ENCODE data around the gene MAP1S.

DNA sequence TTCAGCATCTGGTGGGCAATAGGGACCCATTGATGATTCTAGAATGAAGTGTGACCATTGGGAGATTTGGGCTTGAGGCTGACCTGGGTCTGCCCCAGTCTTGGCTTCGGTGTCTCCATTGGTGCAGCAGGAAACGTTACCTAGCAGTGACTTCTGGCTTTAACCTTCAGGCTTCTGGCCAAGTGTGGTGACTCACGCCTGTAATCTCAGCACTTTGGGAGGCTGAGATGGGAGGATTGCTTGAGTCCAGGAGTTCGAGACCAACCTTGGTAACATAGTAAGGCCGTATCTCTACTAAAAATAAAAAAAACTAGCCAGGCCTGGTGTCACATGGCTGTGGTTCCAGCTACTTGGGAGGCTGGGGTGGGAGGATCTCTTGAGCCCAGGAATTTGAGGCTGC is 39.2 kb downstream of the MAP1S start:
- TF ChIP-seq, protein P1, sequence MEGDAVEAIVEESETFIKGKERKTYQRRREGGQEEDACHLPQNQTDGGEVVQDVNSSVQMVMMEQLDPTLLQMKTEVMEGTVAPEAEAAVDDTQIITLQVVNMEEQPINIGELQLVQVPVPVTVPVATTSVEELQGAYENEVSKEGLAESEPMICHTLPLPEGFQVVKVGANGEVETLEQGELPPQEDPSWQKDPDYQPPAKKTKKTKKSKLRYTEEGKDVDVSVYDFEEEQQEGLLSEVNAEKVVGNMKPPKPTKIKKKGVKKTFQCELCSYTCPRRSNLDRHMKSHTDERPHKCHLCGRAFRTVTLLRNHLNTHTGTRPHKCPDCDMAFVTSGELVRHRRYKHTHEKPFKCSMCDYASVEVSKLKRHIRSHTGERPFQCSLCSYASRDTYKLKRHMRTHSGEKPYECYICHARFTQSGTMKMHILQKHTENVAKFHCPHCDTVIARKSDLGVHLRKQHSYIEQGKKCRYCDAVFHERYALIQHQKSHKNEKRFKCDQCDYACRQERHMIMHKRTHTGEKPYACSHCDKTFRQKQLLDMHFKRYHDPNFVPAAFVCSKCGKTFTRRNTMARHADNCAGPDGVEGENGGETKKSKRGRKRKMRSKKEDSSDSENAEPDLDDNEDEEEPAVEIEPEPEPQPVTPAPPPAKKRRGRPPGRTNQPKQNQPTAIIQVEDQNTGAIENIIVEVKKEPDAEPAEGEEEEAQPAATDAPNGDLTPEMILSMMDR (IDR thresholded peaks at IDR 0.05): no peak
- TF ChIP-seq POLR2AphosphoS5 (IDR thresholded peaks at IDR 0.05) (no peak), POLR2A (IDR thresholded peaks at IDR 0.05) (no peak)
